Activated T-cell treated with anti-CD3 and anti-CD28 coated beads, Interleukin-2, amount 50 U/mL, for 72 hours (primary cell): Measurements from ENCODE around the gene RHOT1. TPM values are rescaled to one million over a fixed set of nuclear protein-coding genes. Genes with fewer than 3 reads are reported as not detected.
"Not testable (repeated sequence)": the region's sequence is repeated elsewhere in the genome, so short reads cannot be mapped to it uniquely, and the experiment has no call there.

Experiments
- ATAC-seq, 2 donors: fragments of 150-1000 bp; cut with Tn5 transposase; replicated peaks in 1 of 2; 2 replicates each; pipeline ENCODE4 v1.10.0; 2021; ENCODE audit warnings: moderate library complexity in 2 of 2, mild to moderate bottlenecking in 1 of 2
- DNase-seq, 2 donors: peaks; one replicate each; pipeline ENCODE4 v3.0.0; 2021 to 2022; ENCODE audit warnings: mixed read lengths in 1 of 2
- H3K27ac Mint-ChIP-seq: one replicate; pipeline ENCODE4 v1.8.0; 2022; ENCODE audit warnings: mild to moderate bottlenecking, moderate library complexity, mixed read lengths
- H3K27me3 Mint-ChIP-seq: one replicate; pipeline ENCODE4 v1.8.0; 2022; ENCODE audit warnings: low read depth, mixed read lengths
- H3K36me3 Mint-ChIP-seq, 2 donors: one replicate each; pipeline ENCODE4 v1.8.0; 2022; ENCODE audit warnings: mixed read lengths in 2 of 2, mild to moderate bottlenecking in 1 of 2; ENCODE audit not compliant: insufficient read depth in 2 of 2
- H3K4me1 Mint-ChIP-seq: one replicate; pipeline ENCODE4 v1.8.0; 2022; ENCODE audit warnings: low read depth, mixed read lengths
- H3K4me3 Mint-ChIP-seq, 2 donors: one replicate each; pipeline ENCODE4 v1.8.0; 2022; ENCODE audit warnings: mild to moderate bottlenecking in 2 of 2, mixed read lengths in 2 of 2, moderate library complexity in 2 of 2
- H3K9me3 Mint-ChIP-seq, 2 donors: one replicate each; pipeline ENCODE4 v1.8.0; 2022; ENCODE audit warnings: mixed read lengths in 2 of 2
- total RNA-seq, 2 donors: library from RNA; stranded (reverse); gene quantifications; one replicate each; pipeline ENCODE4 v1.2.3, GENCODE V29; 2022

Gene RHOT1
- total RNA-seq, 2 donors from 2014 or later: 24.2 to 29.9 TPM

- H3K4me1 Mint-ChIP-seq, ATAC-seq, H3K4me3 Mint-ChIP-seq, H3K9me3 Mint-ChIP-seq, H3K27ac Mint-ChIP-seq, H3K36me3 Mint-ChIP-seq, DNase-seq: not testable (repeated sequence)
- peaks cover 77% of the 10 kb centered on the region for H3K27me3 Mint-ChIP-seq
These were observed 121.2 kb downstream of the RHOT1 start for GRCh38 chr17:32263515-32263914.

- Mint-ChIP-seq H3K9me3 (no peaks in the 10 kb centered on the region), H3K4me3 (peak overlapping the region; percentile 18 to 37), H3K27me3 (peaks cover 77% of the 10 kb centered on the region), H3K4me1 (peaks cover 7% of the 10 kb centered on the region), H3K36me3 (no peaks in the 10 kb centered on the region), H3K27ac (no peak overlapping the region)
- DNase-seq (no peak), ATAC-seq (no peak)
These were observed 122.0 kb downstream of the RHOT1 start for GRCh38 chr17:32264140-32264799.

DNA sequence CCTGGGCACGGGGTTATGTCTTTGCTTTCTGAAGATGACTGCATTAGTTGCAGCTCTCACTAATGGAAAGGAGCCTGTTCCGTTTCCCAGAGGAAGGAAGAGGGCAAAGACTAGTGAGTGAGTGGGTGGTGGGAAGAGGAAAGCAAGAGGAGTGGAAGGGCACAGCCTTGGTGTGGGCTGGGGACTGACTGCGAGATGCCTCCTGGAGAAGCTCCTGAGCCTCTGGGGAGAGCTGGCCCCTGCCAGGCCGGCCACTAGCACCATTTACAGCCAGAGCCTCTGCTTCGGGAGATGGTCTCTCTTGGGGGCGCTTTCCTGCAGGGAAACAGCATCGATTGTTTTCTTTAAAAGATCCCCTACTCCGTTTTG lies 122.5 kb downstream of the RHOT1 start:
- Mint-ChIP-seq H3K27me3 (peaks cover 77% of the 10 kb centered on the region), H3K4me3 (peak overlapping the region; percentile 37 to 52), H3K27ac (no peak overlapping the region), H3K4me1 (peaks cover 7% of the 10 kb centered on the region), H3K9me3 (no peaks in the 10 kb centered on the region), H3K36me3 (no peaks in the 10 kb centered on the region)
- ATAC-seq: no peak
- DNase-seq: no peak

GRCh38 chr17:32265192-32265923 lies 123.1 kb downstream of the RHOT1 start, which contains the start of gene RHBDL3:
Gene RHBDL3 (plus strand): TSS chr17:32265832. CDS start chr17:32266190, 358 bp downstream.
- ATAC-seq: peak; percentile 47 to 60
- Mint-ChIP-seq H3K9me3 (no peaks in the 10 kb centered on the region), H3K27ac (no peak within 1 kb of the TSS), H3K4me3 (peak within 1 kb of the TSS; percentile 76 to 80), H3K4me1 (peaks cover 7% of the 10 kb centered on the region), H3K36me3 (no peaks in the 10 kb centered on the region), H3K27me3 (peaks cover 77% of the 10 kb centered on the region)
- peak; percentile 23 to 28 for DNase-seq

GRCh38 chr17:32266051-32266388 lies 123.7 kb downstream of the RHOT1 start:
- peaks cover 7% of the 10 kb centered on the region for H3K4me1 Mint-ChIP-seq
- peak; percentile 21 to 32 for ATAC-seq
- H3K36me3 Mint-ChIP-seq: no peaks in the 10 kb centered on the region

GRCh38 chr17:32266389-32267301 lies 124.3 kb downstream of the RHOT1 start:
- peaks cover 80% of the 10 kb centered on the region for H3K27me3 Mint-ChIP-seq
- H3K9me3 Mint-ChIP-seq: no peaks in the 10 kb centered on the region
- peaks cover 7% of the 10 kb centered on the region for H3K4me1 Mint-ChIP-seq
- no peaks in the 10 kb centered on the region for H3K36me3 Mint-ChIP-seq
- ATAC-seq (peak; percentile 50 to 55), DNase-seq (peak; percentile 35 to 39)
- no peak overlapping the region for H3K27ac Mint-ChIP-seq
- peak overlapping the region; percentile 76 to 80 for H3K4me3 Mint-ChIP-seq

More at GRCh38 chr17:32266051-32266388, 123.7 kb downstream of the RHOT1 start:
- Mint-ChIP-seq H3K27me3 (peaks cover 80% of the 10 kb centered on the region), H3K9me3 (no peaks in the 10 kb centered on the region), H3K27ac (no peak overlapping the region), H3K4me3 (no peak overlapping the region)
- peak in 1 of 2 donors; percentile 5 for DNase-seq

DNA sequence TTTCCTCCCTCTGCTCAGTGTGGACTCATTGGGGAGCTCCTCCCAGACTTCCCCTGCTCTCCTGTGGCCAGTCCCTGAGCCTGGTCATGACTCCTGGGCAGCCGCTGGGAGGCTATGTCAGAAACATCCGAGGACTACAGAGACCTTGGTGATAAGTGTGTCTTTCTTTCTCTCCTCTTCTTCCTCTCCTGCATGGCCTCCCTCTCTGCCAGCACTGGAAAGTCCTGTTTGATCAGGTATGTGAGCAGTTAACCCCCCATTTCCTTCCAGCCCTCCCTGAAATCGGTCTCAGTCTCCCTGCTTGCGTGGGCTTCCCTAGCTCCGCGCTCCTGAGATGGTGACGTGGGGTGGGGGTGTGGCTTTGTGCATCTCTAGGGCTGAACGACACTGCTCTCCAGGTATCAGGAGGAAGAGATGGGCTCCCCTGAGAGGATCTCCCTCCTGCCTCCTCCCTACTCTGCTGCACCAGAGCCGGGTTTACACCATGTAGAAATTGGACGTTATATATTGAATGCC lies 125.4 kb downstream of the RHOT1 start:
- Mint-ChIP-seq H3K27me3 (peaks cover 81% of the 10 kb centered on the region), H3K9me3 (no peaks in the 10 kb centered on the region), H3K4me3 (peak overlapping the region; percentile 63 to 73), H3K4me1 (peaks cover 7% of the 10 kb centered on the region), H3K36me3 (no peaks in the 10 kb centered on the region), H3K27ac (no peak overlapping the region)
- DNase-seq: peak; percentile 11 to 14
- ATAC-seq: peak in 1 of 2 donors; percentile 20

DNA sequence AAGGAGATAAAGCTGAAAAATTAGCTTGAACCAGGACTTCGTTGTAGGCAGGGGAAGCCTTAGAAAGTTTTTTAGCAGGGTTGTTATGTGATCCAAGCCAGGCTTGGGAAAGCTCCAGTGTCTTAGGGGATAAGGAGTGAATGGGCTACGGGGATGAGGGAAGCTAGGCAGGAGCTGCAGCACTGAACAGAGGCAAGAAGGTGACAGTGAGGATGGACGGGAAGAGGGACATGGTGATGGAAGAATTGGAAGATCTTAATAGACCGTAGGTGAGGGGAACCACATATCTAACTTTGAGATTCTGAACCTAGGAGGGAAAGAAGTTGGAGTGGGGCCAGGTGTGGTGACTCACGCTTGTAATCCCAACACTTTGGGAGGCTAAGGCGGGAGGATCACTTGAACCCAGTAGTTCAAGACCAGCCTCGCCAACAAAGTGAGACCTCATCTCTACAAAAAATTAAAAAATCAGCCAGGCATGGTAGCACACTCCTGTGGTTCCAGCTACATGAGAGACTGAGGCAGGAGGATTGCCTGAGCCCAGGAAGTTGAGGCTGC lies 126.5 kb downstream of the RHOT1 start:
- DNase-seq (no peak), ATAC-seq (no peak)
- Mint-ChIP-seq H3K4me1 (peaks cover 7% of the 10 kb centered on the region), H3K36me3 (no peaks in the 10 kb centered on the region), H3K9me3 (no peaks in the 10 kb centered on the region), H3K4me3 (no peak overlapping the region), H3K27ac (no peak overlapping the region), H3K27me3 (peaks cover 80% of the 10 kb centered on the region)

DNA sequence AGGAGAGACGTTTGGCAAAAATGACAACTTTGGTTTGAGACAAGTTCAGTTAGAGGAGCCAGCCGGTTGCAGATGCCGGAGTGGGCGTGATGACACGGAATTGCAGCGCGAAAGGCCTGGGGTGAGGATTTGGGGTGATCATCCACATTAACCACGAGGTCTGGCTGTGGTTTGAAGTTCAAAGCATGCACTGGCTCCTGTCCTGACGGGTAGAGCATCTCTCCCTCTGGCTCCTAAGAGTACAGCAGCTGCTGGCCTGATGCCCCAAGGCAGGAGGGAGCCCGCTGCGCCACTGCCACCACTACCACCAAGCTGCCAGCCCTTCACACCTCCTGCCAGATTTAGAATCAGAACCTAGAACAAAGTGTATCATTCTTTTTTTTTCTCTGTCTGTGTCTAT lies 127.1 kb downstream of the RHOT1 start:
- peaks cover 80% of the 10 kb centered on the region for H3K27me3 Mint-ChIP-seq
- no peak overlapping the region for H3K4me3 Mint-ChIP-seq
- H3K36me3 Mint-ChIP-seq: no peaks in the 10 kb centered on the region
- H3K9me3 Mint-ChIP-seq: no peaks in the 10 kb centered on the region
- no peak overlapping the region for H3K27ac Mint-ChIP-seq
- DNase-seq (no peak), ATAC-seq (no peak)
- H3K4me1 Mint-ChIP-seq: peaks cover 7% of the 10 kb centered on the region

DNA sequence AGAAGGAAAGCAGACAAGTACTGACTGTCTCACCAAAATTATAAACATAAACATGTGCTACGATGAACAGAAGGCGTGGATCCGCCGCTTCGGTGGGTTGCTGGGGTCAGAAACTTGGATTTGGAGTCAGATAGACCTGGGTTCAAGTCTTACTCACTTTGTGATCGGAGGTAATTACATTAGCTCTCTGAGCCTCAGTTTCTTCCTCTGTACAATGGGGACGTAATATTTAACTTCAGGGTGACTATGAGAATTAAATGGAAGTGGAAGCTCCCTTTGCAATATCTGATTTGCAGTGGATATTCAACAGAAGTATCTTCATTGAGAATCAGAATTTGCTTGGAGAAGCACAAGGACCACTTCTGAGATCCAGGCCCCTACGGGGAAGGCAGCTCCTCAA lies 129.5 kb downstream of the RHOT1 start:
- H3K4me3 Mint-ChIP-seq: no peak overlapping the region
- ATAC-seq: no peak
- H3K27ac Mint-ChIP-seq: no peak overlapping the region
- no peak for DNase-seq
- H3K9me3 Mint-ChIP-seq: no peaks in the 10 kb centered on the region
- H3K36me3 Mint-ChIP-seq: no peaks in the 10 kb centered on the region
- peaks cover 70% of the 10 kb centered on the region for H3K27me3 Mint-ChIP-seq
- peaks cover 7% of the 10 kb centered on the region for H3K4me1 Mint-ChIP-seq

DNA sequence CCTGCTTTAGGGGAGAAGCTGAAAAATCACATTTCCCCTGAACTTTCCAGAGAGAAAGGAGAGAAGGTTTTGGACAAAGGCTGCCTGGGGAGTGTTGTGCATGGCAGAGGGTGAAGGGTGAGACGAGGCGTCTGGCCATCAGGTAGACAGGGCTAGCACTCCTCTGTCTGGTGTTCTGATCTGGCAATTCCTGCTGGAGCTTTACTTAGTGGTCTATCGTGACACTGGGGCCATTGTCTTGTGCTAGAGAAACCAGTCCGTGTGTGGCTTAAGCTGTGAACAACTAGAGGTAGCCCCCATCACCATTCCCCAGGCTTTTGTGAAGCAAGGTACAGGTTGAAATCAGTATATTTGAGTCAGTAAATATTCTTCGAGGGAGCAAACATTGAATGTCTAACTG lies 131.8 kb downstream of the RHOT1 start:
- H3K27ac Mint-ChIP-seq: no peak overlapping the region
- H3K4me1 Mint-ChIP-seq: no peaks in the 10 kb centered on the region
- H3K27me3 Mint-ChIP-seq: peaks cover 48% of the 10 kb centered on the region
- H3K9me3 Mint-ChIP-seq: no peaks in the 10 kb centered on the region
- H3K36me3 Mint-ChIP-seq: no peaks in the 10 kb centered on the region
- no peak for ATAC-seq
- DNase-seq: no peak
- H3K4me3 Mint-ChIP-seq: no peak overlapping the region

DNA sequence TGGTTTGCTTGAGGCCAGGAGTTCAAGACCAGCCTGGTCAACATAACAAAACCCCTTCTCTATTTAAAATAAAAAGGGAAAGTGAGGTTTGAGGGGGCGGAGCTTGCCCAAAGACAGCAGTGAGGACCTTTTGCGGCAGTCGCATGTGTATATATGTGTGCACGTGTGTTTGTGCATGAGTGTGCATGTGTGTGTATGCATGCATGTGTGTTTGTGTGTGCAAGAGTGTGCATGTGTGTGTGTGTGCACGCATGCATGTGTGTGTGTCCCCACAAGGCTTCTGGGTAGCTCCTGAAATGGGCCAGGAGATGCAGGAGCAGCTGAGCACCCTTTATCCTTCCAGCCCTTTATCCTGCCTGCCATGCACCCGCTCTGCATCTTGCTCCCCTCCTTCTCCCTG lies 132.3 kb downstream of the RHOT1 start:
- Mint-ChIP-seq H3K27ac (no peak overlapping the region), H3K4me3 (no peak overlapping the region), H3K36me3 (no peaks in the 10 kb centered on the region), H3K9me3 (no peaks in the 10 kb centered on the region), H3K27me3 (peaks cover 42% of the 10 kb centered on the region), H3K4me1 (no peaks in the 10 kb centered on the region)
- DNase-seq: no peak
- ATAC-seq: no peak
